ENCODE measurements around the gene ABCC4.
"Not testable (repeated sequence)": the region's sequence is repeated elsewhere in the genome, so short reads cannot be mapped to it uniquely, and the experiment has no call there.

Gene ABCC4

DNA sequence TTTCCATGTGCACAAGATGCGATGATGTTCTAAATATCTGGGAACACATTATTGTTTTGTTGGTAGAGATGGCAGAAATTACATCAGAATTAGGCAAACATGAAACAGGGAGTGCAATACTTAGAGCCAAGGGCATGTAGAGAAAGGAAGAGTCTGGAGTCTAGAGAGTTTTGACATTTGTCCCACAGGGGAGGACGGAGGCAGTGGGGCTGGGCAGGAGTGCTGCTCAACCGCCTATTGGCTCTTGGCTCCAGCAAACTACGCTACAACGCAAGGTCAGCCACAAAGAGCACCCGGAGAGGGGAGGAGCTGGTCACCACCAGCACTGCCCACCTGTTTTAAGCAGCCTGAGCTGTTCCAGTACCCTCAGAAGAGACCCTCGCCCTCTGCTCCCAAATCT is 108.3 kb downstream of the ABCC4 start:
- TF ChIP-seq, protein P1, sequence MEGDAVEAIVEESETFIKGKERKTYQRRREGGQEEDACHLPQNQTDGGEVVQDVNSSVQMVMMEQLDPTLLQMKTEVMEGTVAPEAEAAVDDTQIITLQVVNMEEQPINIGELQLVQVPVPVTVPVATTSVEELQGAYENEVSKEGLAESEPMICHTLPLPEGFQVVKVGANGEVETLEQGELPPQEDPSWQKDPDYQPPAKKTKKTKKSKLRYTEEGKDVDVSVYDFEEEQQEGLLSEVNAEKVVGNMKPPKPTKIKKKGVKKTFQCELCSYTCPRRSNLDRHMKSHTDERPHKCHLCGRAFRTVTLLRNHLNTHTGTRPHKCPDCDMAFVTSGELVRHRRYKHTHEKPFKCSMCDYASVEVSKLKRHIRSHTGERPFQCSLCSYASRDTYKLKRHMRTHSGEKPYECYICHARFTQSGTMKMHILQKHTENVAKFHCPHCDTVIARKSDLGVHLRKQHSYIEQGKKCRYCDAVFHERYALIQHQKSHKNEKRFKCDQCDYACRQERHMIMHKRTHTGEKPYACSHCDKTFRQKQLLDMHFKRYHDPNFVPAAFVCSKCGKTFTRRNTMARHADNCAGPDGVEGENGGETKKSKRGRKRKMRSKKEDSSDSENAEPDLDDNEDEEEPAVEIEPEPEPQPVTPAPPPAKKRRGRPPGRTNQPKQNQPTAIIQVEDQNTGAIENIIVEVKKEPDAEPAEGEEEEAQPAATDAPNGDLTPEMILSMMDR (IDR thresholded peaks at IDR 0.05; ENCODE audit: extremely low read depth, missing control alignments): no peak

GRCh38 chr13:95192564-95192945 is 108.7 kb downstream of the ABCC4 start:
- DNase-seq (ENCODE audit: low spot score): not testable (repeated sequence)

More for the DNA sequence above, 108.3 kb downstream of the ABCC4 start:
- DNase-seq (ENCODE audit: low spot score): no peak

- DNase-seq (ENCODE audit: low spot score): peak; percentile 68
- TF ChIP-seq, protein P1 (IDR thresholded peaks at IDR 0.05; ENCODE audit: extremely low read depth, missing control alignments): peak; percentile 91
Measured at GRCh38 chr13:95191821-95192563, 109.3 kb downstream of the ABCC4 start.

DNA sequence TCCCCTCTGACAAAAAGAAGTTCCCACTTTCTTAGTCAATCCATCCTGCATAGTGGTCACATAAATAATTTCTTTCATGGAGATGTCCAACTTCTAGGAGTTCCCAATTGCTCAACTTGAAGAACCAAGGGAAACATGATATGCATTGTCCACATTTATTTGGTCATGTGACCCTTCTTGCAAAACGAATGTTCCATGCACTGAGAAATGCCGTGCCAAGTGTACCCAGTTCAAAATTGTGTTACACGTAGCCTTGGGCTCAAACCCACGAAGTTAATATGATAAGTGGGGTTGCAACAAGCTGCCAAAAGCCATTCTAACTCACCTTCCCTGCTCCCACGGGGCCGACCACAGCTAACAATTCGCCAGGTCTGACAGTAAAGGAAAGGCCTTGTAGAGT is 113.1 kb downstream of the ABCC4 start:
- no peak for DNase-seq (ENCODE audit: low spot score)
- TF ChIP-seq, protein P1 (IDR thresholded peaks at IDR 0.05; ENCODE audit: extremely low read depth, missing control alignments): no peak

GRCh38 chr13:95185851-95186250 is 115.4 kb downstream of the ABCC4 start:
- TF ChIP-seq, protein P1 (IDR thresholded peaks at IDR 0.05; ENCODE audit: extremely low read depth, missing control alignments): no peak
- no peak for DNase-seq (ENCODE audit: low spot score)

DNA sequence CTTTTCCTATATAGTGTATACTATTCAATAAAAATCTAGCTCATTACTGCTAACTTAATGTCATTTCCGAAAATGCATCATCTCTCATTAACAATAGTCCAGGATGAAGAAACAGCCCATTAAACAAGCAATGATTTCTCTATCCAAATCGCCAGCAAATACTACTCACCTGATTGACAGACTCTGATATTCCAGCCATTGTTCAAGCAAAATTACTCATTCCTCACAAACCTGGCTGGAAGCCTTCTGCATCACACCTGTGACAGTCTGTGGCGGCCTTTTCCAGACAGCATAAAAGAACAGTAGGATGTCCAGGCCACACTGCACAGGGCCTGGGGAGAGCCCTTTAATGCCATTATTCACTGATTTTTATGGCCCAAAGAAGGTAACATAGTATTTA is 115.9 kb downstream of the ABCC4 start:
- DNase-seq (ENCODE audit: low spot score): no peak
- TF ChIP-seq, protein P1 (IDR thresholded peaks at IDR 0.05; ENCODE audit: extremely low read depth, missing control alignments): no peak

DNA sequence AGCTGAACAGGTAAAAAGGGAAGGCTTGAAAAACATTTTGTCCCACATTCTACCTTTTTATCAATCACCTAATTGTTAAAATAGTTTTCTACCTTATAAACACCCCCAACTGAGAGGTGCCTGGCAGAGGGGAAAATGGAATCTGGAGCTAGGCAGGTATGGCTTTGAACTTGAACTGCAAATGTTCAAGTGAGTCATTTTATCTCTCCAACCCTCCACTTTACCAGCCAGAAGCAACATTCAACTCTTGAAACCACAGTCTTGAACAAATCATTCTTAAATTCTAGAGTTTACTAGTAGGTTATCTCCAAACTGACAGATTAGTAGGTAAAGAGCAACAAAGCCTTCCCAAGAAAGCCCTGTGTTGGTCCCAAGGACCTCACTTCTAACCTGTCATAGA is 116.9 kb downstream of the ABCC4 start:
- no peak for DNase-seq (ENCODE audit: low spot score)
- TF ChIP-seq, protein P1 (IDR thresholded peaks at IDR 0.05; ENCODE audit: extremely low read depth, missing control alignments): no peak

Measured in GM20000 (cell line).